Activated CD4-positive, alpha-beta T cell treated with anti-CD3 and anti-CD28 coated beads, Interleukin-10, Interleukin-2, amounts not matched to agents 100 ng/mL and 50 ng/mL, durations not matched to agents 16 hours and 8 hours (primary cell): Measurements from ENCODE around the gene POSTN.
"Not testable (repeated sequence)": the region's sequence is repeated elsewhere in the genome, so short reads cannot be mapped to it uniquely, and the experiment has no call there.

Experiments
- DNase-seq: peaks from one replicate; pipeline ENCODE4 v3.0.0-alpha.2; 2020

Gene POSTN

DNA sequence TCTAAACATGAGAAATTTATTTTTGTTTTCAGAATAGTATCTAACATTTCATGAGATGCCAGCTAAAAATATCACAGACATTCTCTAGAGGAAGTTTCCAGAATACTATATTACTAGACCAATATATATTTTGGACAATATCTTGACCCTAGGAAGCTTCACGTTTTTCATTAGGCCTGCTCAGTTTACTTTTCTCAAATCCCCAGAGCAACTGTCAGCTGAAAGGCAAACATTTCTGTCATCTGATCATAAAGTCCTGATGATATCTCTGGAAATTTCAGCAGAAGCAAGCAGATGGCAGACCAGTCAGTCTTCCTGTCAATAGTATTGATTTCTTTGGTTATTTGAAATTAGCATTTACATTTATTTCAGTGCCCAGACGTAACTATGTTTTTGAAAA lies 4.0 kb downstream of the POSTN start:
- no peak for DNase-seq

DNA sequence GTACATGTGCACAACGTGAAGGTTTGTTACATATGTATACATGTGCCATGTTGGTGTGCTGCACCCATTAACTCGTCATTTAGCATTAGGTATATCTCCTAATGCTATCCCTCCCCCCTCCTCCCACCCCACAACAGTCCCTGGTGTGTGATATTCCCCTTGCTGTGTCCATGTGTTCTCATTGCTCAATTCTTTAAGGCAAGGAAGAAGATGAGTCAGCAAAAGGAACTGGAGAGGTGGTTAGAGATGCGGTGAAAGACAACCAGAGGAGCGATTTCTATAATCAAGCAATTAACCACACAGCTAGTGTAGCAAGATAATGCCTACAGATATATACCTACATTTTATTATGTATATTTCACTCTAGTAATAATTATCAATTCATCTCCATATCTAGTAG lies 9.2 kb downstream of the POSTN start:
- DNase-seq: not testable (repeated sequence)

DNA sequence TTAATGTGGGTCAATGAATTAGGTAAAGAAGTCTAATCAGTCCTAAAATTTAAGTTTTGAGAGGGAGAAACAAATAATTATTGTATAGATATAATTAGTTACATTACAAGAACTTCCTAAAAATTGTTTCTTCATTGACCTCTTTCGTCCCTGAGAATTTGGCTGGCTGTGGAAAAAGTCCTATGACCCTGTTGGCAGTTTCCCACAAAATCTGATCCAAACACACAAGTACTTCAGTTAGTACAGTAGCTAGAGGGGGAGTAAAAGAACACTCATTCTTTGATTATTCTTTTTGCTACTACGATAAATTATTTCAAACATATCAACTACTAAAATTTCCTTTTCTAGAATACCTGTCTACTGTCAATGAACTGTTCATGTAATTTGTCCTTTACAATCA lies 11.3 kb downstream of the POSTN start:
- DNase-seq: no peak

DNA sequence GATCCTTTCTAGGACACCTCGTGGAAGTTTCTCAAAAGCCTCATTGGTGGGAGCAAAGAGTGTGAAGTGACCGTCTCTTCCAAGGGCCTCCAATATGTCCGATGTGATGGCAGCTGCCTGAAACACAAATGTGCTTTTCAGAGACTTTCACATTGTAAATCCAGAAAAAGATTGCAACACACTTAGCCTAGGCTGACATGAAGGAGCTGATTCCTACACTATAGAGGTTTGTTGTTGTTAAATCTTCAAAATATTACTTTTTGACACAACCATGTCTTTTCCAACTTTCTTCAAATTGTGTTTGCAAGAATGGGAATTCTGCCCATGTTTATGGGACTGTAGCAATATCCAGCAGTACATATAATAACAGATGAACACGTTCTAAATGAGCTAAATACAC lies 12.4 kb downstream of the POSTN start:
- DNase-seq: no peak

DNA sequence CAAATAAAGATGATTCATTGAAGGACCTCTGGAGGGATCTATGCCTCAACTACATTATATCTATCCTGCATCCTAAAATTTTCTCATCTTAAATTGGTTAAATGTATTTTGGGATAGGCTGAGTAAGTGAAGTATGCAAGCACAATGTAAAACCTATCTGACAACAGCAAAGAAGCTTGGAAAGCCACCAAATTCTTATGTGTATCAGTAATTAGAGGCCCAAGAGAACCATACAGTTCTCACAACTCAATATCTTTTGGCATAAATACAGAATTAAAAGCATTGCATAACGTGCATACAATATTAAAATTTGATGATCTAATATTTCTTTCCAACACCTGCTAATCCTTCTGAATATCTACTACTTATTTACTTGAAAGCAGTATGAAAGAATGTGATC lies 13.0 kb downstream of the POSTN start:
- DNase-seq: no peak

DNA sequence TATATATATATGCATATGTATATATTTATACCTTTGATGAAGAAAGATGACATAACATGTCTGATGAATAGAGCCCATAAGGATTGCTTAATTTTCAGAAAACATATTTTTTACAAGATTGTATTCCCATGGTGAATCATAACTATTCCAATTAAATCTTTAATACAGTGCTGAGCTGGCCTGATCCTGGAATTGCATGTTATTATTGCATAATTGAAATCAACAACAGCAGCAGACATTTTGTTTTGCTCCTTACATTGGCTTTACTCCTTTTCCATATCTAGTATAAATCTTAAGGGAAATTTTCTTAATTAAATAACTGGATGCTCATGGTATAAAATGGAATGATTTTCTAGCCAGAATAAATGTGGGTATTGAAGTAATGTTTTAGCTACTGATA lies 22.0 kb downstream of the POSTN start:
- no peak for DNase-seq

DNA sequence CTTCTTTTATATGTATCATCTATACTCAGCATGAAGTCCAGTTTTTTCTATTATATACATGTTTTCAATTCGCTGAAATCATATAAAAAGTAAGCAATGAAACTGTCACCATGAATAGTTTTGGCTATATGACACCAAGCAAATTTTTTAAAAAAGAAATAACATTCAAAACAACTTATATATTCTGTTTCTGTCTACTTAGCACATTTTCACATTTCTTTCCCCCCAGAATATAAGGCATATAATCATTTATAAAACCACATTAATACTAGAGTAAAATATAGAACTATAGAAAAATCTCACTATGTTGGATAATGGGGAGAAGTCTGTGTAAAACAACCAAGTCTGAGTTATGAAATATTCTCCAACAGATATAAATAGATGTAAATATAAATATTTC lies 33.1 kb downstream of the POSTN start:
- no peak for DNase-seq

DNA sequence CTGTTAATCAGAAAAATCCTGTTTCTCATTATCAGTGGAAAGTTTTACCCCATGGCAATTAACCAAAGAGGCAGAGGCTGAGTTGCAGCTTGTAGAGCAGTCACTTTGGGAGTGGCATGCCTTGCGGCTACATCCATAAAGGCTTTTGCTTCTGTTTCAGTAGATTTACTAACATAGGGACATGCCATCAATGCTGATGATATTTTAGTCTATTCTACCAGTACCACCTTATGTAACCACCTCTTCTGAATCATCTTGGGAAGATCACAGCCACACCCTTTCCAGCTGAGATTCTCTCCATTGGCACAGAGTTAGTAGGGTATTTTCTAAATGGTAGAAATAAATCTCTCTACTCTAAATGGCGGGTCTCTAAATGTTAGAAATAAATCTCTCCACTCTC lies 37.5 kb downstream of the POSTN start:
- DNase-seq: no peak

DNA sequence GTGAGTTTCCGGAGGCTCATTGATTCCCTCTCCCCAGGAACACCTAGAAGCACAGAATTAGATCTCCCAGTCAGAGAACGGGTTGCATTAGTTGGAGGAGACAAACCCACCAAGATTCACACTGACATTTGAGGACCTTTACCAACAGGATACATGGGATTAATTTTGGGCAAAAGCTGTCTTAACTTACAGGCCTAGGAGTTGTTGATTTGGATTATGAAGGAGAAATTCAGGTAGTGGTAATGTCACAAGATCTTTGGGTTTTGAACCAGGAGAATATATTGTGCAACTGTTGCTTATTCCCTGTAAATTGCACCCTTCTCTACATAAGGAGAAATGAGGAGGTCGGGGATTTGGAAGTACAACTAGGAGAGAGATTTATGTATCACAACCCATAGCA lies 38.0 kb downstream of the POSTN start:
- DNase-seq: no peak

DNA sequence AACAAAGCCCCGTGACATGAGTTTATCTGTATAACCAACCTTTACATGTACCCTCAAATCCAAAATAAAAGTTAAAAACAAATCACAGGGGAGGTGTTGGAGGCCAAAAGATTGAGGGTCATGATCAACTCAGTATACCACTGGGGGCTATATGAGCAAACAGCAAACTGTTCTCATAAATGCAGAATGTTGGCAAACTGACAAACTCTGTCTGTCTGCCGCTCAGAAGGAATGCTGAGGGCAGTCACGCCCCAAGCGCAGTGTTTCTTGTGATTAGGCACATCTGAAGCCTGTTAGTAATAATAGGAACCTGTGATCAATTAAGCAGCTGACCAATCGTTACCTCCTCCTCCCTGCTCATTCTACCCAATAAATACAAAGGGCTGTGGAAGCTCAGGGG lies 39.8 kb downstream of the POSTN start:
- not testable (repeated sequence) for DNase-seq

DNA sequence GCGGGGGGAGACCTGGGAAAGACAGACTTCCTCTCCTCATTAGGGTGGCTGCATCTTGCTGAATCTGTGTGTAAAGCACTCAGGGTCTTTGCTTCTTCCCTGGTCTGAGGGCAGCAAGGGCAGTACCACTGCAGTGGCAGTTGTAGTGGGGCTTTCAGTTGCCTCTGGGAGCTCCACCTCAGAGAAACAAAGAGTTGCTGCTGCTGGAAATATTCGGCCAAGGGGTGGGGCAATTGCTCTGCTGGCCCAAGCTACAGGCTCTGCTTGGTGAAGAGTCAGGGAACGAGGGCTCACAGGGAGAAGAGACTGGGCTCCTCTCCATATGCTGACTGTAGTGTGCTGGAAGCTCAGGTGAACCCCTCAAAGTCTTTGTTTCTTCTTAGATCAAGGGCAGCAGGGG lies 52.5 kb downstream of the POSTN start:
- no peak for DNase-seq

DNA sequence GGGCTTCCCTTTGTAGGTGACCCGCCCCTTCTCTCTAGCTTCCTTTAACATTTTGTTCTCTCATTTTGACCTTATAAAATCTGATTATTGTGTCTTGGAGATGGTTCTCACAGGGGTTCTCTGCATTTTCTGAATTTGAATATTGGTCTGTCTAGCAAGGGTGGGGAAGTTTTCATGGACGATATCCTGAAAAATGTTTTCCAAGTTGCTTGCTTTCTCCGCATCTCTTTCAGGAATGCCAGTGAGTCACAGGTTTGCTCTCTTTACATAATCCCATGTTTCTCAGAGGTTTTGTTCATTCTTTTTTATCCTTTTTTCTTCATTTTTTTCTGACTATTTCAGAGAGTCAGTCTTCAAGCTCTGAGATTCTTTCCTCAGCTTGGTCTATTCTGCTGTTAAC lies 53.6 kb downstream of the POSTN start:
- DNase-seq: no peak

DNA sequence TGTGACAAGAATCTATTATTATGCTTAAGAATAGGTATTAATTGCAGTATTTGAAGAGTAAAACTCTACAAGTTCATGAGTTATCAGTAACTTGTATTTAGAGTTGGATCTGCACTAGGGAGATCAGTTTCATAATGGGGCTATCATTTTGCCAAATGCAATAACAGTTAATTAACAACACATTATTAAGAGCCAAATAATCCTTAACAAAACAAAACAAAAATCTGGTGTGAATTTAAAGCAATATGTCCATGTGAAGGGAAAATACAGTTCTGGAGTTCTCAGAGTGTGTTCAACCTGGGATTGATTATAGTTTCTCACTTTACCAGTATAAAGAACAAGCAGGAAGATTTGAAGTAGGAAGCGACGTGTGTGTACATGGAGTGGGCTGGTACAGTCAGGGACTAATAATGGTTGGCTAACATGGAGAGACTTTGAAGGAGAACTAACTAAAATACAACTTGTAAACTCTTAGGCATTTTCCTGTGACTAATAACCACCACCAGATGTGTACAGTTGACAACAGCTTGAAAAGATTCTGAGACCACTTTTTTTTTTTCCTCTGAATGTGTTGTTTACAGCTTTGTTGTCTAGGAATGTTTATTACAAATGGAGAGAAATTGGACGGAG lies 58.5 kb downstream of the POSTN start:
- DNase-seq: no peak

DNA sequence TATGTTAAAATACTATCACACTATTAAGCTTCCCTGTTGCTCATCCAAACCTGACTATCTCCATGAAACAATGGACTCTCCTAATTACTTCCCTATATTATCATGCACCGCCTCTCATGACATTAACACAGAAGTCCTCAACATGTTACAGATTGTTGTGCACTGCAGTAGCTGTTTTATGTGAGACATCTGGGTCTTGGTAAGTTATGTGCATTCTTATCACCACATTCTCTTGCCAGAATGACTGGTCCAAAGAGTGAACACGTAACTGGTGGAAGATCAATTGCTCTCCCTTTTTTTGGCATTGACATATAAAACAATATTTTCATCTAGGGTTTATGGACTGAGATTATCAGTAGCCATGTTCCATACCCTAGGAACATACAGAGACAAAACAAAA lies 59.4 kb downstream of the POSTN start:
- DNase-seq: no peak

DNA sequence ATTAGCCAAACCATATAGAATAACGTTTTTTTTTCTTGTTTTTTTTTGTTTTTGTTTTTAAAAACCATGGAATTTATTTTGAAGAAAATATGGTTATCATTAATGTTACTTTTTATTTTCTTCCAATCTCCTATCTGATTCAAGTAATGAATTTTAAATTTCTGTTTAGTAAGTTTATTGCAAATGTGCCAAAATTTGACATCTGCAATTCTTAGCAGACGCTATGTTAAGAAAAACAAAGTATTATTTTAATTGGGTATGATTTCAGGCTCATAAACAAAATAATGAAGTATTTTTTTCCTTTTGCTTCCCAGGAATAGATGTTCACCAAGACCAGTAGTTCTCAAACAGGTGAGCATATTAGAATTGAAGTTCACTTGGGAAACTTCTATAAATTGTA lies 63.1 kb downstream of the POSTN start:
- no peak for DNase-seq

DNA sequence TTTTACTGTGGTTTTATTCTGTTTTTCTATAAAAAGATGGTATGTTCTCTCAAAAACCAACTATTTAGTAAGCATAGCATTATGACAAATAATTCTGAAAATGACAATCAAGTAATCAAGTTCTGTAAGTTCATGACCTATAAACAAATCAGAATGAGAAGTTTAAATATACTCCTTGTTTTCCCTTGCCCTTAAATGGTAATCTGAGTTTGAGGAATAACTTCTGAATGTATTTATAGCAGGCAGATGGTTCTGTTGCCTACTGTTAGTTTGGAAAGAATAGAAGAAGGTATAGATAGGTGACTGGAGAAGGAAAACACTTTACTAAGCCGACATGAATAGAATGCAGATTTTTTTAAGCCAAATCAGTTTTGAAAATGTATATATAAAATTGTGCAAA lies 63.9 kb downstream of the POSTN start:
- no peak for DNase-seq

DNA sequence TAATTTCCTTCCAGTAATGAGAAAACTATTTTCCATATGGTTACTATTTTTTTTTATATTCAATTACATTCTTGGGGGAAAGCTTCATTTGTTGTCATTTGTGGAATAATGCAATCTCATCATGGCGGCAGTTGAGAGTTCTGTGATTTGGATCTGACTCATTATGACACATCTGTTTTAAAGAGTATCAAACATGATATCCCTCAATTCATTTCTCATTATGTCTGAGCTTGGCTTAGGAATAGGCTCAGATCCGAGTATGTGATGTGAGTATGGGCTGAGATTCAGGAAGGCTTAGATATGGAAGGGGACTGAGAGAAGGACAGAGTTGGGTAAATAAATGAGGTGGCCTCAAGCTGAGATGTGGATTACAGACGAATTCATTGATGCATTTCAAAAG lies 64.4 kb downstream of the POSTN start:
- no peak for DNase-seq

DNA sequence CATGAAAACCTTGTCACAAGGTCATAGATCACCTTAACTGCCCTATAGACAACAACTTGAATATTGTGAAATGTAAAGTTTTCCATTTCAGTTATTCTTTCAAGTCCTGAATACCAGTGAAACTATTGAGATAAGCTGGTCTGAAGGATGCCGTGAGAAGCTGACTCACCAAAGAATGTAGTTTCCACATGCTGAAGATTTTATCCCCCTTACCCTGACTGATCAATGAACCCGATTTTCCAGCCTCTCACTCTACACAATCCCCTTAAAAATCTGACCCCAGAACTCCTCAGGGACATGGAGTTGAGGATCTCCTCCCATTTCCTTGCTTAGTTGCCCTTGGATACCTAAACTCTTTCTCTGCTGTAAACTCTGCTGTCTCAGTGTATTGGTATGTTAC lies 67.5 kb downstream of the POSTN start:
- DNase-seq: no peak

DNA sequence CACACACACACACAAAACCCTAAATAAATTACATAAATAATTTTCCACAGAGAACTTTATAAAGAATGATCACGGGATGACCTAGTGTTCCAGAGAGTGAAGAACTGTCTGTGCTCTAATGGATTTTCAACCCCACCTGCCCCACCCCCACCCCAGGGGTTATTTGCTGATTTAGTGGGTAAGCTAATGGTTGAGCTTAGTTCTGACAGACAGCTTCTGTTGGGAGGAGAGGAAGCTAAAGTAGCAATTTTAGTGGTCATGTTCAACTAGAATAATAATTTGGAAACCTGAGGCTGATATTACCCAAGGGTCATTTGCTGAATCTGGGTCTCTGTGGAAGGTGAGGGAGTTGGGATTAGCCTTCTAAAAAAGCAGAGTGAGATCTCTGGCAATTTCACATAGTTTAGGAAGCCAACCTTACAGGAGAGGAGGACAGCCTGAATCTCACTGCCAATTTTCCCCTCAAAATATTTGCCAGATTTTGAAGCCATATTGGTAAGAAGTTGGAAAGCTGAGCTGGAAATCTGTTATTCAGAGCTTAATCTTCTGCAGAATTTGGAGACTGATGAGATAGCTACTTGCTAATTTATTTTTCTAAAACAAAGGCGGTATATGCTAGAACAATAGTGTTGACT lies 68.7 kb downstream of the POSTN start:
- no peak for DNase-seq

DNA sequence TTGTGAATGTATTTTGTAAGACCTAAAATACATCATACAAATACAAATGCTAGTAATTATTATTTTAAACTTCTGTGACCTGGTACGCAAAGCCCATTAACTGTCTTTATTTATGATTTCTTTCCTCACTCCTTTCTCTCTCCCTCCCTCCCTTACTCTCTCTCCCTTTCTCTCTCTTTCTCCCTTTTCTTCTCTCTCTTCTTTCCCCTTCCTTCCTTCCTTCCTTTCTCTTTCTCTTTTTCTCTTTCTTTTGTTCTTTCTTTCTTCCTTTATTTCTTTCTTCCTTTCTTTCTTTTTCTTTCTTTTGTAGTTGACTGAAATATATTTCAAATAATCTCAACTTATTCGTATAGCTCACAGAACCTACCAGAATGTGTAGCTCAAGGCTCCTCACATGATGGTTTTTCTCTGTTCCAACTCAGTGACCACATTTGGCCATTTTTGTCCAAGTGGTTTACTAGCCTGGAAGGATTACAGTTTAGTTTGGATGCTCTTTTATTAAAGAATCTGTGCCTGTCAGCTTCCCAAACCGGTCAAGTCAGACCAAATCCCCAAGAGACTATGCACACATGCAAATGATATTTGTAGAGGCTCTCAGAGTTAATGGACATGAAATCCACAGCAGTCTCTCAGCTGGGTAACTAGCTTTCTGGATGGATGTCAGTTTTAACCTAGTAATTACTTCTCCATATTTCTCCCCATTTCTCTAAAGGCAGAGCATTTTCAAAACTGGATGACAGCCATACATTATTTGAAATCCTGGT lies 71.7 kb downstream of the POSTN start:
- no peak for DNase-seq

DNA sequence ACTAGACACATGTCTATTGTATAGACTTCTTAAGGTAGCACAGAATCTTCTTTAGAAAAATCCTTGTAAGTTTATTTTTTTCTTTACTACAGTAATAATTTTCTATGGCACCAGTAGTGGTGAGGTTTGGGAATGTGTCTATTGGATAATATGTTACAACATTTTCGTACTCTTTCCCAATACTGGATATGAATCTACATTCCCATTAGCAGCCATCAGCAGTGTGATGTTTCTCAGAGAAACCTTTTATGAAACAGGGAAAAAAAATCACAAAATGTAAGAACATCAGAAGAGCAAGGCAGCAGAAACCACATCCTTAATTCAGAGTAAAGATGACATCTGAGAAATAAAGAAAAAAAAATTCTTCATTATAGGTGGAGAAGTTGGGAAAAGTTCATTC lies 83.3 kb downstream of the POSTN start:
- no peak for DNase-seq
